C4-2B (cell line): Measurements from ENCODE around the gene USP38.

Experiments used
- ZFX ChIP-seq: fragments of 450-650 bp; IDR thresholded peaks from 2 replicates; pipeline ENCODE4 v1.6.1; 2017
- TF ChIP-seq, protein P1 (sequence below): fragments of 450-650 bp; conservative IDR thresholded peaks from 2 replicates; pipeline ENCODE4 v1.5.1; 2017; ENCODE audit warnings: mild to moderate bottlenecking

GRCh38 chr4:143224255-143224654 lies 39.5 kb downstream of the USP38 start:
- TF ChIP-seq, protein P1, sequence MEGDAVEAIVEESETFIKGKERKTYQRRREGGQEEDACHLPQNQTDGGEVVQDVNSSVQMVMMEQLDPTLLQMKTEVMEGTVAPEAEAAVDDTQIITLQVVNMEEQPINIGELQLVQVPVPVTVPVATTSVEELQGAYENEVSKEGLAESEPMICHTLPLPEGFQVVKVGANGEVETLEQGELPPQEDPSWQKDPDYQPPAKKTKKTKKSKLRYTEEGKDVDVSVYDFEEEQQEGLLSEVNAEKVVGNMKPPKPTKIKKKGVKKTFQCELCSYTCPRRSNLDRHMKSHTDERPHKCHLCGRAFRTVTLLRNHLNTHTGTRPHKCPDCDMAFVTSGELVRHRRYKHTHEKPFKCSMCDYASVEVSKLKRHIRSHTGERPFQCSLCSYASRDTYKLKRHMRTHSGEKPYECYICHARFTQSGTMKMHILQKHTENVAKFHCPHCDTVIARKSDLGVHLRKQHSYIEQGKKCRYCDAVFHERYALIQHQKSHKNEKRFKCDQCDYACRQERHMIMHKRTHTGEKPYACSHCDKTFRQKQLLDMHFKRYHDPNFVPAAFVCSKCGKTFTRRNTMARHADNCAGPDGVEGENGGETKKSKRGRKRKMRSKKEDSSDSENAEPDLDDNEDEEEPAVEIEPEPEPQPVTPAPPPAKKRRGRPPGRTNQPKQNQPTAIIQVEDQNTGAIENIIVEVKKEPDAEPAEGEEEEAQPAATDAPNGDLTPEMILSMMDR = no peak
- no peak for TF ChIP-seq ZFX
